Natural killer cell (primary cell): ENCODE data around the gene LRRN3. TPM values are rescaled to one million over a fixed set of nuclear protein-coding genes. Genes with fewer than 3 reads are reported as not detected.

Source experiments
- ATAC-seq, 3 donors: fragments of 150-1000 bp in 2 of 3; fragments of 200-7000 bp in 1 of 3; cut with Tn5 transposase; 1 replicate in 1 of 3; 2 replicates in 2 of 3; pipeline ENCODE4 v1.10.0; 2021; ENCODE audit warnings: mild to moderate bottlenecking in 2 of 3, moderate library complexity in 2 of 3
- DNase-seq, 2 donors: peaks; one replicate each; pipeline versions ENCODE4 v3.0.0 to v3.0.0-alpha.2; 2013 to 2021; ENCODE audit warnings: mixed read lengths in 1 of 2
- H3K27ac ChIP-seq: one replicate; pipeline ENCODE4 v1.5.1; 2013; ENCODE audit warnings: mild to moderate bottlenecking, low read length
- H3K27me3 ChIP-seq: one replicate; pipeline ENCODE4 v1.6.1; 2013; ENCODE audit warnings: low read length; ENCODE audit not compliant: control insufficient read depth, insufficient read depth
- H3K36me3 ChIP-seq: one replicate; pipeline ENCODE4 v1.6.1; 2013; ENCODE audit warnings: low read length; ENCODE audit not compliant: control insufficient read depth, insufficient read depth
- H3K4me1 ChIP-seq: one replicate; pipeline ENCODE4 v1.6.1; 2013; ENCODE audit warnings: low read length; ENCODE audit not compliant: control insufficient read depth, insufficient read depth
- H3K4me3 ChIP-seq: one replicate; pipeline ENCODE4 v1.5.1; 2013; ENCODE audit warnings: low read length
- H3K9me3 ChIP-seq: one replicate; pipeline ENCODE4 v1.6.1; 2013; ENCODE audit warnings: low read length; ENCODE audit not compliant: control insufficient read depth, insufficient read depth
- H3K27ac Mint-ChIP-seq, 2 donors: one replicate each; pipeline ENCODE4 v1.8.0; 2022; ENCODE audit warnings: mild to moderate bottlenecking in 2 of 2, mixed read lengths in 2 of 2, moderate library complexity in 1 of 2
- H3K27me3 Mint-ChIP-seq, 2 donors: one replicate each; pipeline ENCODE4 v1.8.0; 2022; ENCODE audit warnings: low read depth in 2 of 2, mixed read lengths in 2 of 2
- H3K36me3 Mint-ChIP-seq: one replicate; pipeline ENCODE4 v1.8.0; 2022; ENCODE audit warnings: mixed read lengths
- H3K4me1 Mint-ChIP-seq, 2 donors: one replicate each; pipeline ENCODE4 v1.8.0; 2022; ENCODE audit warnings: mixed read lengths in 2 of 2
- H3K4me3 Mint-ChIP-seq: one replicate; pipeline ENCODE4 v1.8.0; 2022; ENCODE audit warnings: mild to moderate bottlenecking, moderate library complexity, mixed read lengths
- H3K9me3 Mint-ChIP-seq, 2 donors: one replicate each; pipeline ENCODE4 v1.8.0; 2022; ENCODE audit warnings: mixed read lengths in 2 of 2
- CTCF ChIP-seq: fragments of 200-600 bp; IDR thresholded peaks from one replicate; pipeline ENCODE4 v1.8.0; 2022; ENCODE audit warnings: antibody characterized with exemption
- WGBS: methylation state at CpG from one replicate; pipeline ENCODE4 v1.1.7; 2013; ENCODE audit warnings: missing lambda C conversion rate; ENCODE audit not compliant: insufficient coverage; 5-methylcytosine and 5-hydroxymethylcytosine counted together
- intact Hi-C: fragments of 100-400 bp; cut with micrococcal nuclease; formaldehyde crosslinking; loops from one replicate; pipeline ENCODE4 v1.14.2; 2022
- total RNA-seq, 4 donors: library from RNA; stranded (reverse); fragments of 120-200 nt in 1 of 4; gene quantifications; one replicate each; pipeline versions ENCODE4 v1.2.3 to v1.2.4, GENCODE V29; 2013 to 2022

LRRN3 gene
- total RNA-seq, result under 1 TPM in 2 of 3 donors, not detected in 1; 0.27 to 0.90 TPM
- total RNA-seq (2013), result 0.16 TPM

- Histone ChIP-seq H3K27me3 (no peaks in the 10 kb centered on the region), H3K27ac (no peak within 1 kb of the TSS), H3K4me1 (no peaks in the 10 kb centered on the region), H3K36me3 (no peaks in the 10 kb centered on the region), H3K9me3 (no peaks in the 10 kb centered on the region), H3K4me3 (no peak within 1 kb of the TSS)
- DNase-seq, result peak in 1 of 2 donors; percentile 67
- H3K9me3 Mint-ChIP-seq, result no peaks in the 10 kb centered on the region
- WGBS, result 79% methylated on average over 6 of the region's 6 CpGs
- H3K4me1 Mint-ChIP-seq, result no peaks in the 10 kb centered on the region
- intact Hi-C loops, result loop anchor here (2.0 kb wide), 1 partner anchor 646 kb away; no protein-coding TSS in a partner anchor
- H3K36me3 Mint-ChIP-seq, result no peaks in the 10 kb centered on the region
- no peak for ATAC-seq
- no peaks in the 10 kb centered on the region for H3K27me3 Mint-ChIP-seq
- H3K4me3 Mint-ChIP-seq, result peak within 1 kb of the TSS; percentile 17
- no peak for TF ChIP-seq CTCF
- H3K27ac Mint-ChIP-seq, result no peak within 1 kb of the TSS
Observed at GRCh38 chr7:111090846-111091245, at the start of gene LRRN3. Gene LRRN3, plus strand, starts transcription at chr7:111091127. Its CDS starts 31,646 bp downstream, at chr7:111122773.

- no peaks in the 10 kb centered on the region for H3K36me3 ChIP-seq
- H3K27me3 ChIP-seq, result no peaks in the 10 kb centered on the region
- no peak overlapping the region for H3K27ac Mint-ChIP-seq
- no peak for TF ChIP-seq CTCF
- peaks cover 0 to 7% of the 10 kb centered on the region in 2 donors for H3K9me3 Mint-ChIP-seq
- DNase-seq, result no peak
- no peaks in the 10 kb centered on the region for H3K9me3 ChIP-seq
- no peak overlapping the region for H3K27ac ChIP-seq
- no peaks in the 10 kb centered on the region for H3K36me3 Mint-ChIP-seq
- H3K4me1 ChIP-seq, result no peaks in the 10 kb centered on the region
- ATAC-seq, result no peak
- no peaks in the 10 kb centered on the region for H3K4me1 Mint-ChIP-seq
- no peak overlapping the region for H3K4me3 ChIP-seq
- H3K4me3 Mint-ChIP-seq, result no peak overlapping the region
- intact Hi-C loops, result no loop called here
- WGBS, result 93% methylated on average over 2 of the region's 2 CpGs
- no peaks in the 10 kb centered on the region for H3K27me3 Mint-ChIP-seq
Observed at GRCh38 chr7:111041577-111041976, 49.4 kb upstream of the LRRN3 start.

- Histone ChIP-seq H3K27ac (no peak overlapping the region), H3K27me3 (no peaks in the 10 kb centered on the region), H3K9me3 (no peaks in the 10 kb centered on the region), H3K36me3 (no peaks in the 10 kb centered on the region), H3K4me1 (no peaks in the 10 kb centered on the region), H3K4me3 (no peak overlapping the region)
- H3K4me1 Mint-ChIP-seq, result no peaks in the 10 kb centered on the region
- WGBS, result no CpG with 5 or more reads among the region's 2 CpGs
- no peak for TF ChIP-seq CTCF
- no peaks in the 10 kb centered on the region for H3K27me3 Mint-ChIP-seq
- ATAC-seq (no peak), DNase-seq (no peak)
- no peak overlapping the region for H3K27ac Mint-ChIP-seq
- H3K9me3 Mint-ChIP-seq, result peaks cover 0 to 7% of the 10 kb centered on the region in 2 donors
- no peaks in the 10 kb centered on the region for H3K36me3 Mint-ChIP-seq
- no peak overlapping the region for H3K4me3 Mint-ChIP-seq
- intact Hi-C loops, result no loop called here
Observed at GRCh38 chr7:111042842-111043241, 48.1 kb upstream of the LRRN3 start.

- no peak overlapping the region for H3K27ac ChIP-seq
- H3K4me1 Mint-ChIP-seq, result no peaks in the 10 kb centered on the region
- no peaks in the 10 kb centered on the region for H3K9me3 ChIP-seq
- no peak overlapping the region for H3K4me3 ChIP-seq
- no peaks in the 10 kb centered on the region for H3K4me1 ChIP-seq
- H3K36me3 Mint-ChIP-seq, result no peaks in the 10 kb centered on the region
- H3K4me3 Mint-ChIP-seq, result no peak overlapping the region
- DNase-seq (no peak), ATAC-seq (no peak)
- H3K27ac Mint-ChIP-seq, result no peak overlapping the region
- no peaks in the 10 kb centered on the region for H3K27me3 Mint-ChIP-seq
- TF ChIP-seq CTCF, result no peak
- intact Hi-C loops, result no loop called here
- H3K36me3 ChIP-seq, result no peaks in the 10 kb centered on the region
- no CpG with 5 or more reads among the region's 1 CpG for WGBS
- H3K27me3 ChIP-seq, result no peaks in the 10 kb centered on the region
- peaks cover 2 to 7% of the 10 kb centered on the region in 2 donors for H3K9me3 Mint-ChIP-seq
Observed at GRCh38 chr7:111043561-111043960, 47.4 kb upstream of the LRRN3 start.
